MG63 (cell line): Measurements from ENCODE around the gene PELI2. TPM values are rescaled to one million over a fixed set of nuclear protein-coding genes. Genes with fewer than 3 reads are reported as not detected.

ENCODE experiments used
- DNase-seq: peaks from one replicate; pipeline ENCODE4 v3.0.0-alpha.2; 2020
- H3K27me3 ChIP-seq: fragments of 250-450 bp; sonication (Bioruptor Pico); 2 replicates; pipeline ENCODE4 v1.5.1; 2020; ENCODE audit warnings: mild to moderate bottlenecking, moderate library complexity
- H3K36me3 ChIP-seq: fragments of 250-450 bp; sonication (Bioruptor Pico); 2 replicates; pipeline ENCODE4 v1.5.1; 2020; ENCODE audit warnings: mild to moderate bottlenecking, moderate library complexity
- H3K4me3 ChIP-seq: fragments of 250-450 bp; sonication (Bioruptor Pico); 2 replicates; pipeline ENCODE4 v1.5.1; 2020; ENCODE audit warnings: mild to moderate bottlenecking, moderate library complexity
- H3K9me3 ChIP-seq: fragments of 250-450 bp; sonication (Bioruptor Pico); 2 replicates; pipeline ENCODE4 v1.5.1; 2020; ENCODE audit warnings: mild to moderate bottlenecking, moderate library complexity
- total RNA-seq: library from RNA; depleted of rRNA; stranded (reverse); fragments of >200 nt; shearing (Covaris generic); gene quantifications from 2 replicates; pipeline ENCODE4 v1.2.3, GENCODE V29; 2014; ENCODE audit warnings: low replicate concordance

The PELI2 gene
- total RNA-seq, 1 experiment from 2014 or later, result 0.69 TPM

DNA sequence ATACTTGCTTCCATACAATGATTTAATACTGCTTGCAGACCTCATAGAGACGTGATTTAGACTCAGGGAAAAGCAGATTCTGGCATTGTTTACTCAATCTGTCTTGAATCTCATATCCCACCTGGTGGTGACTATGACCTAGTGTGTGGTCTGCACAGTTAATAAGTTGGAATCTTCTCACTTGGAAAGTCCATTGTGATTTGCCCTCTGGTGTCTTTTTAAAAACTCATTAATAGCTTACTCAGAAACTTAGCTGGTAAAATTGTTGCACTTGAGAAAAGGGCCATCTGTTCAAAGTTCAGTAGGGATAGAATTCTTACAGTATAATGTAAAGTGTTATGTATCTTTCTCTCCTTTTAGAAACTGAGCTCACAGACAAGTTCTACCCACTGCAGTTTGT lies 106.0 kb downstream of the PELI2 start:
- H3K27me3 ChIP-seq, result no peaks in the 10 kb centered on the region
- H3K4me3 ChIP-seq, result no peak overlapping the region
- DNase-seq, result no peak
- no peaks in the 10 kb centered on the region for H3K36me3 ChIP-seq
- no peaks in the 10 kb centered on the region for H3K9me3 ChIP-seq

- no peaks in the 10 kb centered on the region for H3K9me3 ChIP-seq
- no peaks in the 10 kb centered on the region for H3K36me3 ChIP-seq
- no peak overlapping the region for H3K4me3 ChIP-seq
- no peak for DNase-seq
- no peaks in the 10 kb centered on the region for H3K27me3 ChIP-seq
Observed at GRCh38 chr14:56224691-56225681, 106.8 kb downstream of the PELI2 start.

GRCh38 chr14:56235388-56235787 lies 117.2 kb downstream of the PELI2 start:
- Histone ChIP-seq H3K4me3 (no peak overlapping the region), H3K9me3 (no peaks in the 10 kb centered on the region), H3K27me3 (no peaks in the 10 kb centered on the region), H3K36me3 (no peaks in the 10 kb centered on the region)
- DNase-seq, result no peak

- H3K9me3 ChIP-seq, result no peaks in the 10 kb centered on the region
- no peaks in the 10 kb centered on the region for H3K36me3 ChIP-seq
- H3K27me3 ChIP-seq, result no peaks in the 10 kb centered on the region
- no peak overlapping the region for H3K4me3 ChIP-seq
- no peak for DNase-seq
Observed at GRCh38 chr14:56237398-56237797, 119.2 kb downstream of the PELI2 start.

GRCh38 chr14:56241461-56241860 lies 123.2 kb downstream of the PELI2 start:
- no peaks in the 10 kb centered on the region for H3K36me3 ChIP-seq
- no peak for DNase-seq
- H3K27me3 ChIP-seq, result no peaks in the 10 kb centered on the region
- H3K4me3 ChIP-seq, result no peak overlapping the region
- H3K9me3 ChIP-seq, result no peaks in the 10 kb centered on the region

DNA sequence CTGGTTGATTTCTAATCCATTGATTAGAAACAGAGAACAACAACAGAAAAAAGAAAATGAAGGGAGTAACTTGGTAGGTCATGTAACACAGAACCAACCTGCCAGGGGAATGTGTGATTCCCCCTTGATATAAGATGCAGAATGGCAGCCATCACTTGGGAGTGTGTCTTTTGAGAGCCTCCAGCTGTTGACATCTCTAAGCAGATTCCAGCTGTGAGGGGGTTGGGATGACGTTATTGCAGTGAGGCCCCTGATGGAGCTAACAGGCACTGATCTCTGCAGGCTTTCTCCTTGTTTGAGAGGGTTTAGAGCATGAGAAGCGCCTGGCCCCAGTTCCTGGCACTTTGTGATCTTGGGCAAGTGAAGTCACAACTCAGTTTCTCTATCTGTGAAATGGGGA lies 124.9 kb downstream of the PELI2 start:
- Histone ChIP-seq H3K9me3 (no peaks in the 10 kb centered on the region), H3K4me3 (no peak overlapping the region), H3K27me3 (no peaks in the 10 kb centered on the region), H3K36me3 (no peaks in the 10 kb centered on the region)
- DNase-seq, result no peak

GRCh38 chr14:56244138-56244789 lies 126.1 kb downstream of the PELI2 start:
- no peaks in the 10 kb centered on the region for H3K36me3 ChIP-seq
- no peaks in the 10 kb centered on the region for H3K27me3 ChIP-seq
- no peak for DNase-seq
- no peak overlapping the region for H3K4me3 ChIP-seq
- no peaks in the 10 kb centered on the region for H3K9me3 ChIP-seq

- Histone ChIP-seq H3K9me3 (no peaks in the 10 kb centered on the region), H3K27me3 (no peaks in the 10 kb centered on the region), H3K36me3 (no peaks in the 10 kb centered on the region), H3K4me3 (no peak overlapping the region)
- no peak for DNase-seq
Observed at GRCh38 chr14:56247495-56248200, 129.4 kb downstream of the PELI2 start.

DNA sequence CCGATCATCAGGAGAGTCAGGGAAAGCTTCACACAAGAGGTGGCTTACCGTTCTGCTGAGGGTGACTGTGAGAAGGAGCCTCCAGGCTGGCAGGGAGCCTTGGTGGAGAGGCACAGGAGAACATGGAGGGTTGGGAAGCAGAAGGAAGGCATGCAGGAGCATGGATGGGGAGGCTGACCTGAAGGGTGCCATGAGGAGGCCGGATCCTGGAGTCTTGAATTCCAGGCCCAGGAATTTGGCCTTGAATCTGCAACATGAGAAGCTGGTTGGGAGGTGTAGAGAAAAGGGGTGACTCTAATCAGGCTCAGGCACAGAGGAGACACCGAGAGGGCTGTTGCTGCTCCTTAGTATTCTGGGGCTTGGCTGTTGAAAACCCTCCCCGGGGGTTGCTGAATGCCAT lies 130.2 kb downstream of the PELI2 start:
- Histone ChIP-seq H3K4me3 (no peak overlapping the region), H3K27me3 (no peaks in the 10 kb centered on the region), H3K36me3 (no peaks in the 10 kb centered on the region), H3K9me3 (no peaks in the 10 kb centered on the region)
- DNase-seq, result no peak

DNA sequence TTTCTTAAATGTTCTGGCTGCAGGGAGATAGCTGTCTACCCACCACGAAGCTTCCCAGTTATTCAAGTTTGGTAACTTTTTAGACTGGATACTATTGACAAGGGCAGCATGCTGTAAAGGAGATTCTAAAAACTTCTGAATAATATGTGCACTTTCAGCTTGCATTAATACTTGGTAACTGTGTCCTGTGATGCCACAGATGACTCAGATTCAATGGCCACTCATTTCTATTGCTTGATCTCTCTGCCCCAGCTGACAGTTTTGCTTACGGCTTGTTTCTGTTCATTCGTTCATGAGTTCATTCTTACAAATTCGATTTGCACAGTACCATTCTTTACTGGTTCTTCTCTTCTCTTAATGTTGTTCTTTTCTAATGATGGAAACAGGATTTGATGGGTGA lies 142.8 kb downstream of the PELI2 start:
- H3K27me3 ChIP-seq, result no peaks in the 10 kb centered on the region
- no peak for DNase-seq
- peaks cover 3% of the 10 kb centered on the region; the same call in 1 of the 2 replicates for H3K9me3 ChIP-seq
- no peaks in the 10 kb centered on the region for H3K36me3 ChIP-seq
- H3K4me3 ChIP-seq, result no peak overlapping the region

DNA sequence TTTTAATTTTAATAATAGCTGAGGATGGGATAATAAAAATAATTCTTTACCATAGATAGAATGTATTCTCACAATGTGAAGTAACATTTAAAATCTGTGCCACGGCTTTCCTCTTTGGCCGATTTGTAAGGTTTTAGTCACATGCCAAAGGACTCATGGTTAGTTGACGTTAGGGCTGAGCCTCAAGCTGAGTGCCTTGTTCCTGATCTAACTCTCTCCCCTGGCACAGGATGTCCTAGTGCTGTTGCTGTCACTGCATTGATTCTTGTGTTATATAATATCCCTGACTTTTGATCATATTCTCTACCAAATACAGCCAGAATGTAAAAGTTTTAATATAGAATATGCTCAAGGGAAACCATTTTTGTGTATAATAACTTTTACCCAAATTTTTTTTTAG lies 144.3 kb downstream of the PELI2 start:
- H3K27me3 ChIP-seq, result no peaks in the 10 kb centered on the region
- no peak for DNase-seq
- no peak overlapping the region for H3K4me3 ChIP-seq
- H3K9me3 ChIP-seq, result peaks cover 3% of the 10 kb centered on the region; the same call in 1 of the 2 replicates
- no peaks in the 10 kb centered on the region for H3K36me3 ChIP-seq

DNA sequence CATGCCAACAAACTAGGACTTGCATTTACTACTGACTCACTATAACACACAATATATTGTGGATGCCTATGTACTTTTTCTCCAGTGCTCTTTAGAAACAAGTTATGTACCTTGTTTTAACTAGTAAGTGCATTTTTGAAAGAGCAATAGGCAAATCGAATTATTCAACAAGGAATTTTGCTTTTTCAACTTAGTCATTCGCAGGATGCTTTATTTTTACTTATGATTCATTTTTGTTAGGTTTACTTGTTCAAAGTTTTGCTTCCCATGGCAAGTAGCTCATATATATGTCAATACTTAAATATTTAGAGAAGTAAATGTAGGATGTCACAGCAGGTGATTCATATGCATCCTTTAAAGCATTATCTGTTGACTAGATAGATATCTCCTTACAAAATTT lies 149.8 kb downstream of the PELI2 start:
- H3K36me3 ChIP-seq, result no peaks in the 10 kb centered on the region
- no peak for DNase-seq
- H3K27me3 ChIP-seq, result no peaks in the 10 kb centered on the region
- H3K9me3 ChIP-seq, result no peaks in the 10 kb centered on the region
- no peak overlapping the region for H3K4me3 ChIP-seq

DNA sequence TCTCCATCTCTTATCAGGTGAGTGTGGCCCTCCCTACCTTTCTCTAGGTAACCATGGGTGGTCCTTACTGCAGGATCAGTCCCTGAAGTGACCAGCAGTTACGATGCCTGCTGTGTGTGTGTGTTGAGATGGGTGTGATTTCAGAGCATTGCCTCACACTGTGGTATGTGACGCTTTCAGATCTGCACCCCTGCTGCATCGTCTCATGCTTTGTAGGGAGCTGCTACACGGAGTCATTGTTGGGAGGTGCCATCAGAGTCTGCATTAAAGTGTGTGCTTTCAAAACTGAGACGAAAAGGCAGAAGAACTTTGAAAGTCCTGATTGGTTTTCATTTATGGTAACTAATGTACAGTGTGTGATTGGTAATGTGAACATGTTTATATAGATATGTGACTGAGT lies 150.5 kb downstream of the PELI2 start:
- no peaks in the 10 kb centered on the region for H3K9me3 ChIP-seq
- H3K36me3 ChIP-seq, result no peaks in the 10 kb centered on the region
- DNase-seq, result no peak
- H3K27me3 ChIP-seq, result no peaks in the 10 kb centered on the region
- H3K4me3 ChIP-seq, result no peak overlapping the region

DNA sequence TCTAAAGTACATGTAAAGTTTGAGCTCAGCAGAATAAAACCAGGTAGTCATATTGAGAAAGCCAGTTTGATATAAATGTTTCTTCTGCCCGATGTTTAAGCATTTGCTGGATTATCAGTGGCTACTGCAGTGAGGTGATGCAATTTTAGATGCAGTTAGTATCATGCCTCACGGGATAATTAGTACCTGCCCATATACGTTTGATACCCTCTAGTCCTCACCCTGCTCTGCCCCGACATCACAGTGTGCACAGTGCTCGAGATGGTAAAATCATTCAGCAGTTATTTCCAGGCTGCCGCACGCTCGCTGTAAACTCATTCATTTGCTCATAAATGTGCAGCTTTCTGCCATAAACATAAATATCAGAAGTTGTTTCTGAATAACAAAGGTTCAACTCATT lies 152.7 kb downstream of the PELI2 start:
- H3K9me3 ChIP-seq, result no peaks in the 10 kb centered on the region
- H3K4me3 ChIP-seq, result no peak overlapping the region
- no peak for DNase-seq
- no peaks in the 10 kb centered on the region for H3K27me3 ChIP-seq
- H3K36me3 ChIP-seq, result no peaks in the 10 kb centered on the region

GRCh38 chr14:56271970-56272369 lies 153.8 kb downstream of the PELI2 start:
- DNase-seq, result no peak
- Histone ChIP-seq H3K36me3 (no peaks in the 10 kb centered on the region), H3K4me3 (no peak overlapping the region), H3K9me3 (no peaks in the 10 kb centered on the region), H3K27me3 (no peaks in the 10 kb centered on the region)

GRCh38 chr14:56273155-56273554 lies 154.9 kb downstream of the PELI2 start:
- Histone ChIP-seq H3K36me3 (no peaks in the 10 kb centered on the region), H3K9me3 (no peaks in the 10 kb centered on the region), H3K4me3 (no peak overlapping the region), H3K27me3 (no peaks in the 10 kb centered on the region)
- no peak for DNase-seq

DNA sequence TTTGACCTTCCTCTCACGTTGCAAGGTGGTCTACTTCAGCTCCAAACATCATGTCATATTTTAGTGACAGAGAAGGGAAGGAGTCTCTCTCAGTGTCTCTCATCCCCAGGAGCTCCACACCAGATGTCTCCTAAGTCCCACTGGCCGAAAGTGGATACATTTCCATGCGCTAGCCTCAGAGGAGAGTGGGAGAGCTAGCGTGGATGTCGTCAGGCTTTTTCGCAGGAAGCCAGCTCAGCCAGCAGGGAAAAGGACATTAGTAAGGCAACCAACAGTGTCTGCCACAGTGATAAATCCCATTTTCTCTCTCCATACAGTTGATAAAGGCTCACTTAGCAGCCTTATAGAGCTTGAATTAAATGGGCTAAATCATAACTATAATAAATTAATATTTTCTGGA lies 155.7 kb downstream of the PELI2 start:
- no peaks in the 10 kb centered on the region for H3K27me3 ChIP-seq
- H3K9me3 ChIP-seq, result no peaks in the 10 kb centered on the region
- DNase-seq, result no peak
- no peaks in the 10 kb centered on the region for H3K36me3 ChIP-seq
- H3K4me3 ChIP-seq, result no peak overlapping the region
